Heart left ventricle (tissue), 16 donors: ENCODE results near the gene ZNF277. TPM values are rescaled to one million over a fixed set of nuclear protein-coding genes. Genes with fewer than 3 reads are reported as not detected.

Experiments
- ATAC-seq, 4 donors: fragments of 200-7000 bp; cut with Tn5 transposase; one replicate each; pipeline ENCODE4 v1.9.1; 2020 to 2022; ENCODE audit warnings: moderate library complexity in 4 of 4, mild to moderate bottlenecking in 3 of 4, moderate number of reproducible peaks in 1 of 4
- DNase-seq, 5 donors: peaks; one replicate each; pipeline ENCODE4 v3.0.0-alpha.2; 2020
- H3K27ac ChIP-seq, 12 donors: fragments of 200-600 bp; sonication (generic) in 4 of 12; one replicate each; pipeline versions ENCODE4 v1.5.0 to v1.8.0; 2016 to 2022; ENCODE audit warnings: mild to moderate bottlenecking in 2 of 12
- H3K27me3 ChIP-seq, 9 donors: fragments of 200-600 bp; sonication (generic) in 2 of 9; one replicate each; pipeline versions ENCODE4 v1.5.1 to v1.8.0; 2016 to 2022; ENCODE audit warnings: mild to moderate bottlenecking in 3 of 9
- H3K36me3 ChIP-seq, 9 donors: fragments of 200-600 bp; sonication (generic) in 2 of 9; one replicate each; pipeline versions ENCODE4 v1.5.0 to v1.8.0; 2018 to 2022; ENCODE audit warnings: mild to moderate bottlenecking in 2 of 9
- H3K4me1 ChIP-seq, 12 donors: fragments of 200-600 bp; sonication (generic) in 4 of 12; one replicate each; pipeline versions ENCODE4 v1.5.0 to v1.8.0; 2016 to 2022; ENCODE audit warnings: mild to moderate bottlenecking in 3 of 12
- H3K4me3 ChIP-seq, 12 donors: fragments of 200-600 bp; sonication (generic) in 4 of 12; one replicate each; pipeline versions ENCODE4 v1.5.0 to v1.8.0; 2017 to 2022; ENCODE audit warnings: mild to moderate bottlenecking in 9 of 12, moderate library complexity in 4 of 12
- H3K9me3 ChIP-seq, 12 donors: fragments of 200-600 bp; sonication (generic) in 4 of 12; one replicate each; pipeline versions ENCODE4 v1.5.0 to v1.8.0; 2016 to 2022; ENCODE audit warnings: mild to moderate bottlenecking in 1 of 12
- POLR2A ChIP-seq, 2 donors: fragments of 450-650 bp; IDR thresholded peaks; one replicate each; pipeline ENCODE4 v1.6.1; 2017; ENCODE audit warnings: antibody characterized with exemption in 2 of 2, mild to moderate bottlenecking in 2 of 2, moderate library complexity in 2 of 2
- WGBS, 4 donors: extraction: QIAGEN DNeasy Blood & Tissue Kit in 2 of 4; methylation state at CpG; one replicate each; pipeline versions ENCODE4 v1.1.5 to v1.1.7; 2013 to 2018; 5-methylcytosine and 5-hydroxymethylcytosine counted together
- intact Hi-C, 10 donors: fragments of 100-400 bp; cut with DNase I; formaldehyde crosslinking; loops; one replicate each; pipeline versions ENCODE4 v1.11.1 to v1.14.2; 2022
- polyA plus RNA-seq, 2 donors: library from polyadenylated mRNA; stranded (reverse); fragments of 200-250 nt; gene quantifications; one replicate each; pipeline ENCODE4 v1.2.3, GENCODE V29; 2013
- total RNA-seq, 9 donors: library from RNA; depleted of rRNA in 2 of 9; stranded (reverse); fragments of >200 nt in 2 of 9; fragmentation: NEBNext Ultra II Directional in 3 of 9; extraction: Animal tissue kit (Norgen Biotek cat#: 25700) in 3 of 9; gene quantifications; one replicate each; pipeline versions ENCODE4 v1.1.0 to v1.2.4, GENCODE V29; 2016 to 2023
- TF ChIP-seq, protein P1 (sequence below), 12 donors: fragments of 200-600 bp; sonication (generic) in 4 of 12; IDR thresholded peaks; one replicate each; pipeline versions ENCODE4 v1.5.0 to v1.8.0; 2018 to 2022; ENCODE audit warnings: antibody characterized with exemption in 12 of 12, mild to moderate bottlenecking in 5 of 12
- donor health status: ischemic (EF 13 %, LVEDD 7.1; RV severe dilation, severe dysfunction).
- donor health status: healthy with polysubstance abuse.
- donor health status: DM: no; HTN: yes; CAD: no.
- donor health status: DM: no; HTN: no; CAD: no.
- donor health status: ischemic (EF 25% LVEDD 6.9; RV normal size, moderate dysfunction).
- donor health status: ischemic (EF 25% LVEDD 5.7; RV mildly dilated, moderate dysfunction).
- donor health status: healthy.
- donor health status: DM: yes; HTN: yes; CAD: no.
- donor health status: ischemic (EF 35%, LVEDD 5.7; RV mildly dilated, moderate dysfunction).
- donor health status: nonischemic (EF 11% LVEDD 7.7; RV severe dilation, severe dysfunction).
- donor health status: DM: yes; HTN: yes; CAD: no.
- donor health status: PGD.
- donor health status: ischemic (EF 29% LVEDD 5.4; RV normal size, mild dysfunction).
- donor health status: nonischemic (EF 23%, LVEDD 6.1; RV moderate dilation, normal function).

ZNF277 gene
- total and polyA plus RNA-seq, 11 donors: 10.3 to 26.5 (median 14.0) TPM

DNA sequence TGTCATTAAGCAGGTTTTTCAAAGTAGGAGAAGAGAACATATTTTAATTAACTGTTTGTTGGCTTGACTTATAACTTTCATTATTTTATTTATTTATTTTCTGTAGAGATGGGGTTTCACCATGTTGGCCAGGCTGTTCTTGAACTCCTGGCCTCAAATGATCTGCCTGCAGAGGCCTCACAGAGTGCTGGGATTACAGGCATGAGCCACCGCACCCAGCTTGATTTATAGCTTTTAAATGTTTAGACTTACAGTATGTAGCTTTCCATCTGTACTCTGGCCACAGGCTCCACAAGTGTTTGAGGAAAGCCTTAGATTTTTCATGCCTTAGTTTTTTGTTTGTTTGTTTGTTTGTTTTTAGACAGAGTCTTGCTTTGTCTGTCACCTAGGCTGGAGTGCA, 171.1 kb downstream of the ZNF277 start:
- intact Hi-C loops: no loop called here
- no peak overlapping the region for H3K4me3 ChIP-seq
- H3K9me3 ChIP-seq: peaks cover 0 to 5% (median 0%) of the 10 kb centered on the region in 12 donors
- no peaks in the 10 kb centered on the region for H3K36me3 ChIP-seq
- no peaks in the 10 kb centered on the region for H3K27me3 ChIP-seq
- no peak overlapping the region for H3K27ac ChIP-seq
- H3K4me1 ChIP-seq: no peaks in the 10 kb centered on the region
- TF ChIP-seq, protein P1, sequence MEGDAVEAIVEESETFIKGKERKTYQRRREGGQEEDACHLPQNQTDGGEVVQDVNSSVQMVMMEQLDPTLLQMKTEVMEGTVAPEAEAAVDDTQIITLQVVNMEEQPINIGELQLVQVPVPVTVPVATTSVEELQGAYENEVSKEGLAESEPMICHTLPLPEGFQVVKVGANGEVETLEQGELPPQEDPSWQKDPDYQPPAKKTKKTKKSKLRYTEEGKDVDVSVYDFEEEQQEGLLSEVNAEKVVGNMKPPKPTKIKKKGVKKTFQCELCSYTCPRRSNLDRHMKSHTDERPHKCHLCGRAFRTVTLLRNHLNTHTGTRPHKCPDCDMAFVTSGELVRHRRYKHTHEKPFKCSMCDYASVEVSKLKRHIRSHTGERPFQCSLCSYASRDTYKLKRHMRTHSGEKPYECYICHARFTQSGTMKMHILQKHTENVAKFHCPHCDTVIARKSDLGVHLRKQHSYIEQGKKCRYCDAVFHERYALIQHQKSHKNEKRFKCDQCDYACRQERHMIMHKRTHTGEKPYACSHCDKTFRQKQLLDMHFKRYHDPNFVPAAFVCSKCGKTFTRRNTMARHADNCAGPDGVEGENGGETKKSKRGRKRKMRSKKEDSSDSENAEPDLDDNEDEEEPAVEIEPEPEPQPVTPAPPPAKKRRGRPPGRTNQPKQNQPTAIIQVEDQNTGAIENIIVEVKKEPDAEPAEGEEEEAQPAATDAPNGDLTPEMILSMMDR (IDR thresholded peaks at IDR 0.05): no peak
- TF ChIP-seq POLR2A (IDR thresholded peaks at IDR 0.05): no peak
- DNase-seq: no peak
- 90 to 98% (median 96%) methylated on average over 1 of the region's 1 CpG for WGBS, 4 donors
- no peak for ATAC-seq

DNA sequence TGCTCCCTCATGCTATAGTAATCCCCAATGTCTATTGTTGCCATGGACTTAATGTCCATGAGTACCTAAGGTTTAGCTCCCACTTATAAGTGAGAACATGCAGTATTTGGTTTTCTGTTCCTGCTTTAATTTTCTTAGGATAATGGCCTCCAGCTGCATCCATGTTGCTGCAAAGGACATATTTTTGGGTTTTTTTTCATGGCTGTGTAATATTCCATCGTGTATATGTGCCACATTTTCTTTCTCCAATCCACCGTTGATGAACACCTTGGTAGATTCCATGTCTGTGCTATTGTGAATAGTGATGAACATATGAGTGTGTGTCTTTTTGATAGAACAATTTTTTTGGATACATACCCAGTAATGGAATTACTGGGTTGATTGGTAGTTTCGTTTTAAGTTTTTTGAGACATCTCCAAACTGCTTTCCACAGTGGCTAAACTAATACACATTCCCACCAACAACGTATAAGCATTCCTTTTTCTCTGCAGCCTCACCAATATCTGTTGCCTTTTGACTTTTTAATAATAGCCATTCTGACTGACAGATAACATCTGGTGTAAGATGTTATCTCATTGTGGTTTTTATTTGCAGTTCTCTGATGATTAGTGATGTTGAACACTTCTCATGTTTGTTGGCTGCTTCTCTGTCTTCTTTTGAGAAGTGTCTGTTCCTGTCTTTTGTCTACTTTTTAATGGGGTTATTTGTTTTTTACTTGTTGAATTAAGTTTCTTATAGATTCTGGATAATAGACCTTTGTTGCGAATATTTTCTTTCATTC, 175.0 kb downstream of the ZNF277 start:
- DNase-seq: no peak
- Histone ChIP-seq H3K27me3 (no peaks in the 10 kb centered on the region), H3K4me1 (no peaks in the 10 kb centered on the region), H3K9me3 (peaks cover 0 to 5% (median 0%) of the 10 kb centered on the region in 12 donors), H3K36me3 (no peaks in the 10 kb centered on the region), H3K4me3 (no peak overlapping the region), H3K27ac (no peak overlapping the region)
- ATAC-seq: no peak
- intact Hi-C loops: no loop called here
- WGBS, 4 donors: 88 to 92% (median 90%) methylated on average over 5 of the region's 5 CpGs
- TF ChIP-seq POLR2A (IDR thresholded peaks at IDR 0.05): no peak
- TF ChIP-seq, protein P1 (IDR thresholded peaks at IDR 0.05): no peak

- Histone ChIP-seq H3K27me3 (no peaks in the 10 kb centered on the region), H3K27ac (no peak overlapping the region), H3K4me1 (no peaks in the 10 kb centered on the region), H3K36me3 (no peaks in the 10 kb centered on the region), H3K9me3 (peaks cover 0 to 5% (median 0%) of the 10 kb centered on the region in 12 donors), H3K4me3 (no peak overlapping the region)
- intact Hi-C loops: no loop called here
- 73 to 81% (median 78%) methylated on average over 11 of the region's 11 CpGs for WGBS, 4 donors
- TF ChIP-seq POLR2A (IDR thresholded peaks at IDR 0.05): no peak
- TF ChIP-seq, protein P1 (IDR thresholded peaks at IDR 0.05): peak in 4 of 12 donors; percentile 12 to 42 (median 27)
- DNase-seq: no peak
- peak in 1 of 4 donors; percentile 16 for ATAC-seq
Observed at GRCh38 chr7:112383671-112384417, 177.3 kb downstream of the ZNF277 start.

- TF ChIP-seq POLR2A (IDR thresholded peaks at IDR 0.05): no peak
- TF ChIP-seq, protein P1 (IDR thresholded peaks at IDR 0.05): no peak
- DNase-seq: no peak
- peaks cover 0 to 5% (median 0%) of the 10 kb centered on the region in 12 donors for H3K9me3 ChIP-seq
- H3K36me3 ChIP-seq: no peaks in the 10 kb centered on the region
- intact Hi-C loops: no loop called here
- H3K27ac ChIP-seq: no peak overlapping the region
- no peak overlapping the region for H3K4me3 ChIP-seq
- H3K4me1 ChIP-seq: no peaks in the 10 kb centered on the region
- H3K27me3 ChIP-seq: no peaks in the 10 kb centered on the region
- no peak for ATAC-seq
- WGBS, 4 donors: 89 to 95% (median 93%) methylated on average over 3 of the region's 3 CpGs
Observed at GRCh38 chr7:112385516-112385915, 179.0 kb downstream of the ZNF277 start.
